ENCODE results near the gene SCUBE1. TPM values are rescaled to one million over a fixed set of nuclear protein-coding genes. Genes with fewer than 3 reads are reported as not detected.

Gene SCUBE1
- total and polyA plus RNA-seq, 9 donors = 5.5 to 202 (median 49.0) TPM

GRCh38 chr22:43299736-43300135, 43.4 kb downstream of the SCUBE1 start:
- no peaks in the 10 kb centered on the region for H3K36me3 ChIP-seq
- no peaks in the 10 kb centered on the region for H3K9me3 ChIP-seq
- intact Hi-C loops (cut with DNase I) = loop anchor here in 1 of 4 donors (10.0 kb wide), 1 partner anchor 45 kb away; the partner anchor contains the start of gene SCUBE1
- no peak overlapping the region for H3K4me3 ChIP-seq
- 95 to 98% (median 97%) methylated on average over 12 of the region's 12 CpGs for WGBS, 3 donors
- no peaks in the 10 kb centered on the region for H3K27me3 ChIP-seq
- TF ChIP-seq POLR2A (IDR thresholded peaks at IDR 0.05) (no peak), EP300 (IDR thresholded peaks at IDR 0.05) (no peak), CTCF (IDR thresholded peaks at IDR 0.05) (no peak)
- H3K4me1 ChIP-seq (ENCODE audit: insufficient read depth) = peaks cover 29% of the 10 kb centered on the region
- H3K27ac ChIP-seq = no peak overlapping the region
- no peak for DNase-seq

- no peaks in the 10 kb centered on the region for H3K9me3 ChIP-seq
Observed at GRCh38 chr22:43298062-43298801, 44.9 kb downstream of the SCUBE1 start.

GRCh38 chr22:43297270-43298061, 45.7 kb downstream of the SCUBE1 start:
- no peaks in the 10 kb centered on the region for H3K27me3 ChIP-seq
- 50 to 53% (median 52%) methylated on average over 18 of the region's 18 CpGs for WGBS, 3 donors
- no peaks in the 10 kb centered on the region for H3K36me3 ChIP-seq
- peak overlapping the region in 1 of 2 donors; percentile 47 for H3K27ac ChIP-seq
- no peak overlapping the region for H3K4me3 ChIP-seq
- intact Hi-C loops (cut with DNase I) = loop anchor here in 1 of 4 donors (10.0 kb wide), 1 partner anchor 47 kb away; the partner anchor contains the start of gene SCUBE1
- peaks cover 44% of the 10 kb centered on the region for H3K4me1 ChIP-seq (ENCODE audit: insufficient read depth)
- peak in 2 of 5 donors; percentile 45 to 63 for DNase-seq
- TF ChIP-seq CTCF (IDR thresholded peaks at IDR 0.05) (no peak), POLR2A (IDR thresholded peaks at IDR 0.05) (no peak), EP300 (IDR thresholded peaks at IDR 0.05) (no peak)
- H3K9me3 ChIP-seq = no peaks in the 10 kb centered on the region

More at GRCh38 chr22:43298062-43298801, 44.9 kb downstream of the SCUBE1 start:
- Histone ChIP-seq H3K36me3 (no peaks in the 10 kb centered on the region), H3K27me3 (no peaks in the 10 kb centered on the region), H3K4me1 (ENCODE audit: insufficient read depth) (peaks cover 40% of the 10 kb centered on the region), H3K27ac (peak overlapping the region in 1 of 2 donors; percentile 47), H3K4me3 (no peak overlapping the region)
- DNase-seq = peak in 1 of 5 donors; percentile 64
- TF ChIP-seq POLR2A (IDR thresholded peaks at IDR 0.05) (no peak), CTCF (IDR thresholded peaks at IDR 0.05) (no peak), EP300 (IDR thresholded peaks at IDR 0.05) (no peak)
- 69 to 80% (median 71%) methylated on average over 18 of the region's 18 CpGs for WGBS, 3 donors
- intact Hi-C loops (cut with DNase I) = loop anchor here in 1 of 4 donors (10.0 kb wide), 1 partner anchor 47 kb away; the partner anchor contains the start of gene SCUBE1

GRCh38 chr22:43296276-43296902, 46.8 kb downstream of the SCUBE1 start:
- intact Hi-C loops (cut with DNase I) = loop anchor here in 1 of 4 donors (10.0 kb wide), 1 partner anchor 48 kb away; the partner anchor contains the start of gene SCUBE1
- Histone ChIP-seq H3K4me3 (no peak overlapping the region), H3K27ac (peak overlapping the region in 1 of 2 donors; percentile 47), H3K27me3 (no peaks in the 10 kb centered on the region), H3K4me1 (ENCODE audit: insufficient read depth) (peaks cover 39% of the 10 kb centered on the region), H3K36me3 (no peaks in the 10 kb centered on the region), H3K9me3 (no peaks in the 10 kb centered on the region)
- no peak for DNase-seq
- TF ChIP-seq CTCF (IDR thresholded peaks at IDR 0.05) = no peak
- no peak for TF ChIP-seq POLR2A (IDR thresholded peaks at IDR 0.05)
- no peak for TF ChIP-seq EP300 (IDR thresholded peaks at IDR 0.05)
- WGBS, 3 donors = 58 to 75% (median 73%) methylated on average over 16 of the region's 16 CpGs
